GM23248 (cell line): ENCODE measurements around the gene ALDH3A1. TPM values are rescaled to one million over a fixed set of nuclear protein-coding genes. Genes with fewer than 3 reads are reported as not detected.

Experiments
- DNase-seq: peaks from one replicate; pipeline ENCODE4 v3.0.0-alpha.2; 2015
- H2AFZ ChIP-seq: fragments of 200-600 bp; sonication (generic); 2 replicates; pipeline ENCODE4 v1.6.1; 2016; ENCODE audit warnings: antibody characterized with exemption
- H3F3A ChIP-seq: fragments of 200-600 bp; sonication (generic); 2 replicates; pipeline ENCODE4 v1.6.1; 2016; ENCODE audit warnings: mild to moderate bottlenecking, antibody characterized with exemption, mixed run types; ENCODE audit not compliant: insufficient read depth
- H3K27ac ChIP-seq: fragments of 200-600 bp; sonication (generic); 2 replicates; pipeline ENCODE4 v1.5.1; 2016; ENCODE audit warnings: mild to moderate bottlenecking
- H3K27me3 ChIP-seq: fragments of 200-600 bp; sonication (generic); replicated peaks from 2 replicates; pipeline ENCODE4 v1.6.1; 2016; ENCODE audit warnings: mild to moderate bottlenecking; ENCODE audit not compliant: insufficient read depth
- H3K36me3 ChIP-seq: fragments of 200-600 bp; sonication (generic); 2 replicates; pipeline ENCODE4 v1.6.1; 2016; ENCODE audit warnings: low read depth, mild to moderate bottlenecking
- H3K4me1 ChIP-seq: fragments of 200-600 bp; sonication (generic); 2 replicates; pipeline ENCODE4 v1.6.1; 2016; ENCODE audit warnings: mild to moderate bottlenecking; ENCODE audit not compliant: insufficient read depth
- H3K4me2 ChIP-seq: fragments of 200-600 bp; sonication (generic); one replicate; pipeline ENCODE4 v1.6.1; 2016; ENCODE audit warnings: mild to moderate bottlenecking; ENCODE audit not compliant: unreplicated experiment
- H3K4me3 ChIP-seq: fragments of 200-600 bp; sonication (generic); 2 replicates; pipeline ENCODE4 v1.5.1; 2016; ENCODE audit warnings: mild to moderate bottlenecking
- H3K79me2 ChIP-seq: fragments of 200-600 bp; sonication (generic); 2 replicates; pipeline ENCODE4 v1.6.1; 2016; ENCODE audit warnings: mild to moderate bottlenecking; ENCODE audit not compliant: insufficient read depth
- H3K9ac ChIP-seq: fragments of 200-600 bp; sonication (generic); 2 replicates; pipeline ENCODE4 v1.6.1; 2016; ENCODE audit warnings: mild to moderate bottlenecking
- H3K9me2 ChIP-seq: fragments of 200-600 bp; sonication (generic); 2 replicates; pipeline ENCODE4 v1.6.1; 2016; ENCODE audit warnings: mixed run types, mild to moderate bottlenecking, moderate library complexity; ENCODE audit not compliant: insufficient read depth
- H3K9me3 ChIP-seq: fragments of 200-600 bp; sonication (generic); one replicate; pipeline ENCODE4 v1.6.1; 2017; ENCODE audit warnings: low read depth
- H4K20me1 ChIP-seq: fragments of 200-600 bp; sonication (generic); 2 replicates; pipeline ENCODE4 v1.6.0; 2016; ENCODE audit not compliant: insufficient read depth
- EZH2 ChIP-seq: fragments of 200-600 bp; sonication (generic); IDR thresholded peaks from 2 replicates; pipeline ENCODE4 v1.6.1; 2018; ENCODE audit warnings: antibody characterized with exemption, mild to moderate bottlenecking; ENCODE audit not compliant: insufficient read depth, poor library complexity, severe bottlenecking
- EZH2phosphoT487 ChIP-seq: fragments of 200-600 bp; sonication (generic); IDR thresholded peaks from 2 replicates; pipeline ENCODE4 v1.6.1; 2018; ENCODE audit warnings: antibody characterized with exemption, moderate library complexity, mild to moderate bottlenecking, low read depth; ENCODE audit not compliant: insufficient read depth
- WGBS, 2 experiments: methylation state at CpG; one replicate each; pipeline ENCODE4 v1.1.6; 2015 to 2017; ENCODE audit warnings: low lambda C conversion rate in 2 of 2, low coverage in 1 of 2; ENCODE audit errors: missing lambda C conversion rate in 2 of 2; 5-methylcytosine and 5-hydroxymethylcytosine counted together
- in situ Hi-C: fragments of 300-500 bp; cut with MboI; formaldehyde crosslinking; loops from 2 replicates; pipeline ENCODE4 v1.15.0; 2020
- polyA plus RNA-seq: library from polyadenylated mRNA; unstranded; fragments of >200 nt; fragmentation: Nextera tagmentation; extraction: Ambion mirVana; gene quantifications from 2 replicates; pipeline ENCODE4 v1.2.1, GENCODE V29; 2016
- total RNA-seq: library from RNA; depleted of rRNA; stranded (reverse); fragments of >200 nt; shearing (Covaris generic); gene quantifications from 2 replicates; pipeline ENCODE4 v1.2.3, GENCODE V29; 2014

The ALDH3A1 gene
- total and polyA plus RNA-seq, 2 experiments from 2014 or later = 0.55 to 1.2 TPM

DNA sequence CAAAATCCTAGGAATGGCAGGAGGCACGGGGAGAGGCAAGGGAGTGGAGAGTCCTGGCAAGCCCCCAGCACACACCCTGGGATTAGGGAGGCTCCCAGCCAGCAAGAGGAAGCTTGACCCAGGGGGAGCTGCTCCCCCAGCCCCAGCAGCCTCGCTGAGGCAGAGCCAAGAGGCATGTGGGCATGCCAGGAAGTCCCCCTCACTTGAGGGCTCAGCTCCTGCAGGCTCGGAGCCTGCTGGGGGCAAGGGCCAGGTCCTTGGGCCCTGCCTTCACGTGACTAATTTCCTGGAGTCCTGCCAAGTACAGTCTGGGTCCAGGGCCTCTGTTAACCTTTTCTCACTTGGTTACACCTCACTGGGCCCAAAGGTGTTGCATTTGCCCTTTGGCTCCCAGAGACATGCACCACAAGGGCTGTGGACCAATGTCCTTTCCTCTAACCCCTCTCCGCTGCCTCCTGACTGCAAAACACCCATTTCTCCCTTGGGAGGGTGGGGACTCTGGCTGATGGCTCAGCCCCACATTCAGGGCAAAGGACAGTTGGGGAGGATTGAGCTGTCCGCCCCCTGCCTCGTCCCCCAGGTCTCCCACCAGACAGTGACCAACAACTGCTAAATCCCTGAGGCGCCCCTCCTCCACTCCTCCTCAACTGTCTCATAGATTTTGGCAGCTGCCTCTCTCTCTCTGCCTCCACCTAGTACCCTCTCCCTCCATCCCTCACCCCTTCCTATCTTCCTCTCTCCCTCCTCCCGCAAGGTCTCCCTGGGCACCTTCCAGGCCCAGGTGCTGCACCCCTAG, 27.3 kb downstream of the ALDH3A1 start:
- H4K20me1 ChIP-seq = no peaks in the 10 kb centered on the region
- H3K36me3 ChIP-seq = no peaks in the 10 kb centered on the region
- H3K79me2 ChIP-seq = no peaks in the 10 kb centered on the region
- no peak for TF ChIP-seq EZH2
- TF ChIP-seq EZH2phosphoT487 = no peak
- WGBS, 2 experiments = 65 to 67% methylated on average over 9 of the region's 9 CpGs
- in situ Hi-C loops = no loop called here
- DNase-seq = no peak
- H2AFZ ChIP-seq = no peak overlapping the region
- peaks cover 3% of the 10 kb centered on the region for H3K4me1 ChIP-seq
- no peak overlapping the region for H3K4me2 ChIP-seq
- no peak overlapping the region for H3K4me3 ChIP-seq
- H3K27ac ChIP-seq = no peak overlapping the region
- H3F3A ChIP-seq = 0 out of 2 replicates have a peak, but pooled peaks cover 3% of the 10 kb centered on the region
- H3K9ac ChIP-seq = no peak overlapping the region
- H3K9me2 ChIP-seq = no peaks in the 10 kb centered on the region
- no peaks in the 10 kb centered on the region for H3K9me3 ChIP-seq
- H3K27me3 ChIP-seq = no peaks in the 10 kb centered on the region

DNA sequence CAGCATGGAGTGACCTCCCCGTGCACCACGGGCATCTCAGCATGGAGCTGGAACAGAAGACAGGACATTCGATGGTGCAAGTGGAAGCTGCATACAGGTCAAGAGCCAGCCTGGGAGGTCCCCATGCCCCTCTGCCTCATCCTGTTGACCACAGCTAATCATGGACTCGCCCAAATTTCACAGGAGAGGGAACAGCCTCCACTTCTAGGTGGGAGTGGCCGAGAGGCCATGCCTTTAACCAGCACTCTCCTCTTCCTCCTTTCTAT, 28.0 kb downstream of the ALDH3A1 start:
- no peaks in the 10 kb centered on the region for H3K9me2 ChIP-seq
- no peak for DNase-seq
- TF ChIP-seq EZH2phosphoT487 (no peak), EZH2 (no peak)
- no peaks in the 10 kb centered on the region for H3K36me3 ChIP-seq
- no peak overlapping the region for H3K4me2 ChIP-seq
- peaks cover 3% of the 10 kb centered on the region for H3K4me1 ChIP-seq
- H3K79me2 ChIP-seq = no peaks in the 10 kb centered on the region
- H3F3A ChIP-seq = no peaks in the 10 kb centered on the region
- H4K20me1 ChIP-seq = no peaks in the 10 kb centered on the region
- no peak overlapping the region for H2AFZ ChIP-seq
- no peaks in the 10 kb centered on the region for H3K9me3 ChIP-seq
- H3K27me3 ChIP-seq = no peaks in the 10 kb centered on the region
- H3K9ac ChIP-seq = no peak overlapping the region
- in situ Hi-C loops = no loop called here
- 53 to 55% methylated on average over 5 of the region's 5 CpGs for WGBS, 2 experiments
- H3K4me3 ChIP-seq = no peak overlapping the region
- no peak overlapping the region for H3K27ac ChIP-seq

DNA sequence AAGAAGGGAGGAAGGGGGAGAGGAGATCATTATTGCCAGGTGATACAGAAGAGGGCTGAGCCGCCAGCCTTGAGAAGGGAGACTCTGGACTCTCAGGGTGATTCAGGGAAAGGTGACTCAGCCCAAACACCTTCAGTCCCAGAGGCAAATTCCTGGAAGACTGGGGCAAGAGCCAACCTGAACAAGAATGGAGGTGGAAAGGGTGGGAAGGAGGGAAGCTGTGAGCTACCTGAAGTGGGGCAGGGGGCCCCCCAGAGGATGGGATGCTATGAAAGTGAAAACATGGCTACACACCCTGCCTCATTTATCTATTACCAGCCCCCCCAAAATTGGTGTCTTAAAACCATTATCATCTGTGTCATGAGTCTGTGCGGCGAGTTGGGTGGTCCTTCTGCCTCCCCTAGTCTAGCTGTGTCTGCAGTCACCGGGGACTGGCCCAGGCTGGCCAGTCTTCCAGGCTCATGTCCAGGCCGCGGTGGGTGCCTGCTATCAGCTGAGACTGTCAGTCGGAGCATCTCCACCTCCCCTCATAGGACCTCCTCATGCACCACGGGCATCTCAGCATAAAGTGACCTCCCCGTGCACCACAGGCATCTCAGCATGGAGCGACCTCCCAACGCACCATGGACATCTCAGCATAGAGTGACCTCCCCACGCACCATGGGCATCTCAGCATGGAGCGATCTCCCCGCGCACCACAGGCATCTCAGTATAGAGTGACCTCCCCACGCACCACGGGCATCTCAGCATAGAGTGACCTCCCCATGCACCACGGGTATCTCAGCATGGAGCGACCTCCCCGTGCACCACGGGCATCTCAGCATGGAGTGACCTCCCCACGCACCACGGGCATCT, 28.5 kb downstream of the ALDH3A1 start:
- peak; percentile 25 for DNase-seq
- Histone ChIP-seq H3K9me2 (no peaks in the 10 kb centered on the region), H3F3A (no peaks in the 10 kb centered on the region), H3K4me2 (no peak overlapping the region), H3K79me2 (no peaks in the 10 kb centered on the region), H3K36me3 (no peaks in the 10 kb centered on the region), H3K9me3 (no peaks in the 10 kb centered on the region), H2AFZ (no peak overlapping the region), H3K9ac (no peak overlapping the region), H4K20me1 (no peaks in the 10 kb centered on the region), H3K4me3 (no peak overlapping the region), H3K4me1 (peaks cover 3% of the 10 kb centered on the region), H3K27ac (no peak overlapping the region), H3K27me3 (no peaks in the 10 kb centered on the region)
- 79 to 82% methylated on average over 23 of the region's 23 CpGs for WGBS, 2 experiments
- in situ Hi-C loops = no loop called here
- no peak for TF ChIP-seq EZH2phosphoT487
- no peak for TF ChIP-seq EZH2

DNA sequence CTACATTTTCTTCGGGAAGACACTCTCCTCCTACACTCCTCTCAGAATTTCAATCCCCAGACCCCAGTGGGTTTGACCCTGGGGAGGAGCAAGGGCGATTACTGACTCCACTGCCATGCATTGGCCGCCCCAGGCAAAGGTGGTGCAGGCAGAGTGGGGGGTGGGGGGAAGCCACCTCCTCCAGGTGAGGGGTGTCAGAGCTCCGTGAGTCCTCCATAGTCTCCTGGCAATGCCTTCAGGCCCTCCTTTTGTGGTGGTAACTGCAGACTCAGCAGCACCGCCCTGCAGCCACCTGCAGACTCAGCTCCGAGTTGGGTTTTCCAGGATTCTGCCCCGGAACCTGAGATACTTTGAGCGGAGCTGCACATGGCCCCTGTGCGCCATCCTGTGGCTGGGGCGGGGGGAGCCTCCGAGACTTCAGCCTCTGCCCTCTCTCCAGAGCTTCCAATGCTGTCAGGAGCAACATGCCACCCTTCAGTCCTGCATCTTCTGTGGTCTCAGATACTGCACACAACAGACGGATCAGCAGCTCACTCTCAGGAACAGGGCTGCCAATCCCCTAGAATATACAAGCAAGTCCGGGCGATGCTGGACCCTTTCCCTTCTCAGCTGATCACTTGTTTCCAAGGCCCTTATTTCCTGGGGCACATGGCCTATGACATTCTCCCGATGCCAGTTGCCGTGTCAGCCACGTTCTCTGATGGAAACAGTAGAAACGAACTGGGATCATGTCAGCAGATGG, 29.3 kb downstream of the ALDH3A1 start:
- Histone ChIP-seq H3K9me3 (no peaks in the 10 kb centered on the region), H3K36me3 (no peaks in the 10 kb centered on the region), H4K20me1 (no peaks in the 10 kb centered on the region), H3K79me2 (no peaks in the 10 kb centered on the region), H3K4me2 (no peak overlapping the region), H3K9ac (no peak overlapping the region), H3F3A (no peaks in the 10 kb centered on the region), H2AFZ (no peak overlapping the region), H3K27me3 (no peaks in the 10 kb centered on the region), H3K9me2 (no peaks in the 10 kb centered on the region), H3K4me1 (no peaks in the 10 kb centered on the region), H3K4me3 (no peak overlapping the region), H3K27ac (no peak overlapping the region)
- 76 to 81% methylated on average over 18 of the region's 18 CpGs for WGBS, 2 experiments
- in situ Hi-C loops = no loop called here
- no peak for TF ChIP-seq EZH2phosphoT487
- TF ChIP-seq EZH2 = no peak
- DNase-seq = no peak
